IgD-negative memory B cell (primary cell): ENCODE measurements around the gene TLX3. TPM values are rescaled to one million over a fixed set of nuclear protein-coding genes. Genes with fewer than 3 reads are reported as not detected.
A peak's percentile ranks its signal among the peaks of the same experiment; 100 is the strongest.
"Not testable (repeated sequence)": the region's sequence is repeated elsewhere in the genome, so short reads cannot be mapped to it uniquely, and the experiment has no call there.

Experiments
- H3K27ac Mint-ChIP-seq, 3 donors: one replicate each; pipeline ENCODE4 v1.8.0; 2020 to 2022; ENCODE audit warnings: mild to moderate bottlenecking in 3 of 3, mixed read lengths in 3 of 3, moderate library complexity in 1 of 3
- H3K27me3 Mint-ChIP-seq: one replicate; pipeline ENCODE4 v1.8.0; 2021; ENCODE audit warnings: mixed read lengths
- H3K36me3 Mint-ChIP-seq: one replicate; pipeline ENCODE4 v1.8.0; 2020; ENCODE audit warnings: mild to moderate bottlenecking, mixed read lengths
- H3K4me1 Mint-ChIP-seq, 3 donors: one replicate each; pipeline ENCODE4 v1.8.0; 2020 to 2022; ENCODE audit warnings: mixed read lengths in 3 of 3, mild to moderate bottlenecking in 1 of 3
- H3K4me3 Mint-ChIP-seq, 4 donors: one replicate each; pipeline ENCODE4 v1.8.0; 2020 to 2022; ENCODE audit warnings: mild to moderate bottlenecking in 4 of 4, mixed read lengths in 4 of 4, moderate library complexity in 3 of 4
- H3K9me3 Mint-ChIP-seq, 3 donors: one replicate each; pipeline ENCODE4 v1.8.0; 2020 to 2021; ENCODE audit warnings: mixed read lengths in 3 of 3, mild to moderate bottlenecking in 1 of 3
- polyA plus RNA-seq: library from polyadenylated mRNA; unstranded; fragments of 300-500 nt; fragmentation: Illumina TruSeq; gene quantifications from one replicate; pipeline ENCODE4 v1.2.3, GENCODE V29; 2021

Gene TLX3
- polyA plus RNA-seq, 1 donor from 2014 or later: not detected

DNA sequence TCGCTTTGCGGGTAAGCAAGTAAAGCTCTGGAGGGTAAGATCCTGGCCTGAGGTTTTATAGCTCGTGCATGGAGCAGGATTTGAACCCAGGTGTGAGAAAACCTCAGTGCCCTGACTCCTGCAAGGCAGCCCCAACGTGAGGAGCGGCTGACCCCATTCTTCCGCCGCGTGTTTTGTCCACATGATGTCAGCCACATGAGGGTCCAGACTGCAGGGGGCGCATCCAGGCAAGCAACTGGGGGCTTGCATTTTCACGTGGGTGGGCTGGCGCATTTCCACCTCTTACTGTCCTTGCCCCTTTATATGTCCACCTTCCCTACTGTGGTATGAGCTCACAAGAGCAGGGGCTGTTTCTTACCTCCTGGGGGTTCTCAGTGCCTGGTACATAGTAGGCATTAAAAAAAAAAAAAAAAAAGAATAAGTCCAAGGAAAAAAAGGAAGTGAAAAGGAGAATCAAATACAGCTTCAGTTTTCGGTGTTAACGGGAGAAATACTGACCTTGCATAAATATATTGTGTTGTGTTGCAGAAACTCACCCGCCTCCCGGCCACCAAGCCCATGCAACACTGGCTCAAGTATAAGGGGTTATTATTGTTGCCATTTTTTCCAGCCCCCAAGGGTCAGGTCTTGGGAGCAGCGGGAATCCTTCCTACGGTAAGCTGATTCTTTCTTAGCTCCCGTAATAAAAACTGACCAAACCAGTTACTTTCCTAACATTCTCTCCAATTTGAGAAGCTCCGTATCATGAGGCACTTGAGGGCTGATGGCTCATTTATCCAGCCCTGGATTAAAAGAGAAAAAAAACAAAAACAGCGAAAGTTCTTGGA lies 15.0 kb downstream of the TLX3 start:
- H3K4me1 Mint-ChIP-seq: peaks cover 0 to 1% (median 0%) of the 10 kb centered on the region in 3 donors
- H3K4me3 Mint-ChIP-seq: no peak overlapping the region
- peaks cover 0 to 3% (median 0%) of the 10 kb centered on the region in 3 donors for H3K9me3 Mint-ChIP-seq
- H3K36me3 Mint-ChIP-seq: no peaks in the 10 kb centered on the region
- peaks cover 44% of the 10 kb centered on the region for H3K27me3 Mint-ChIP-seq
- H3K27ac Mint-ChIP-seq: no peak overlapping the region

DNA sequence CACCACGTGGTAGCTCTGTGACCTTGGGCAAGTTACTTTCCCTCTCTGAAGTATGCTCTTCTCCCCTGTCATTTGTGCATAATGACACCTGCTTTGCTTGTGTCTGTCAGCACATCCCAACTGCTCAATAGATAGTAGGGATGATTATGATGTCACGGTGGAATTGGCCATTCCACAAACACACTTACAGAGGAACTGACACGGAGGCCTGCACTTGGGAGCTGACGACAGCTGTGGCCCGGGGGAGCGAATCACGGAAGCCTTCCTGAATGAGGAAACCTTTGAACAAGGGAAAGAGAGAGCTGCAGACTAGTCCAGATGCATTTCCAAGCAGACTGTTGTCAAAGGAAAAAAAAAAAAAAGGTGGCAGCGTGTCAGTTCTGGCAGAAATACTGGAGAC lies 21.0 kb downstream of the TLX3 start:
- Mint-ChIP-seq H3K27me3 (peaks cover 21% of the 10 kb centered on the region), H3K36me3 (no peaks in the 10 kb centered on the region), H3K4me3 (no peak overlapping the region), H3K4me1 (no peaks in the 10 kb centered on the region), H3K27ac (no peak overlapping the region), H3K9me3 (peaks cover 0 to under 1% (median 0%) of the 10 kb centered on the region in 3 donors)

DNA sequence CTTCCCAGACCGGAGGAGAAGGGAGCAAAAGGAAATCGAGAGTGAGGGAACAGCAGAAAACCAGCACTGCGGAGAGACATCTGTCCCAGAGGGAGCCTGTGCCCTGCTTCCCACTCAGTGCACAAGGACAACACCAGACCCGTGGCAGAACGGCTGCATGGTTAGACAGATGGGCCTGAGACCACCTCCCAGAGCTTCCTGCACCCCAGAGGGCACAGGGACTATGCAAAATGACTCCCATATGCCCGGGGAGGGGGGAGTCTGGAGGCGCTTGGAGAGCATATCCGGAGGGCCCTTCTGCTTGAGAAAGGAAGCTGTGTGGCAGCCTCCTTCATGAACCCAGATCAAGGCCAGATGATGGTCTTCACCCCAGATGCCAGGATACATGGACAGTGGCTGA lies 26.6 kb downstream of the TLX3 start:
- Mint-ChIP-seq H3K27ac (no peak overlapping the region), H3K9me3 (peaks cover 0 to 2% (median 0%) of the 10 kb centered on the region in 3 donors), H3K36me3 (no peaks in the 10 kb centered on the region), H3K4me1 (peaks cover 0 to 1% (median 0%) of the 10 kb centered on the region in 3 donors), H3K27me3 (peaks cover 36% of the 10 kb centered on the region), H3K4me3 (peak overlapping the region in 1 of 4 donors; percentile 69)

DNA sequence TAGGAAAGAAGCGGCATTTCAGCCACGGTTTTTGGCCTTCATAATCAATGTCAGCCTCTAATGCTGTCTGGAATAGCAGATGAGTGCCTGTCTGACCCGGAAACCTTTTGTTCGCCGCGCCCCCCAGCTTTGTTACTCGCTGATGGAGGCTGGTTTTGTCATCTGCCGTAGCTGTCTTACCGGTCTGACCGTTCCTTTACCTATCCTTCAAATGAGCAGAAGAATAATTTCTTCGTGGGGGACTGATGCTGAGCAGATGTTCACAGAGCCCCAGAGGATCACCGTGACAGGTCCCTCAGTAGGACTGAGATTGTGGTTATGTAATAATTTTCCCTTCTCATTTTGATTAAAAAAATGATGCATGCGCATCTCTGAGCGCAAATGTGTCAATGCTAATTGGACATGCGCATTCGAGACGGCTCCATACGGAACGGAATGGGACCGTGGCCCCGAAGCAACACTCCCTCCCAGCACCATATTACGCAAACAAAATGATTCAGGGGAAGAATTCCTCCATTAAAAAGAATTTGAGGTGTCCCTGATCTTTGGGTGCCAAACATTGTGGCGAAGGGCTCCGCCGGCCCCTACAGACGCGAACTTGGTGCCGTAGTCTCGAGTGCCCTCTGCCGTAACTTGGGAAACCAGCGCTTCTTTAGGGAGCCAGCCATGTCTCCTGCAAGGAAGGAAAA lies 27.6 kb downstream of the TLX3 start:
- Mint-ChIP-seq H3K4me1 (peaks cover 0 to 1% (median 0%) of the 10 kb centered on the region in 3 donors), H3K27ac (no peak overlapping the region), H3K4me3 (peak overlapping the region in 2 of 4 donors; percentile 30 to 49), H3K36me3 (no peaks in the 10 kb centered on the region), H3K9me3 (peaks cover 0 to 2% (median 0%) of the 10 kb centered on the region in 3 donors), H3K27me3 (peaks cover 36% of the 10 kb centered on the region)

DNA sequence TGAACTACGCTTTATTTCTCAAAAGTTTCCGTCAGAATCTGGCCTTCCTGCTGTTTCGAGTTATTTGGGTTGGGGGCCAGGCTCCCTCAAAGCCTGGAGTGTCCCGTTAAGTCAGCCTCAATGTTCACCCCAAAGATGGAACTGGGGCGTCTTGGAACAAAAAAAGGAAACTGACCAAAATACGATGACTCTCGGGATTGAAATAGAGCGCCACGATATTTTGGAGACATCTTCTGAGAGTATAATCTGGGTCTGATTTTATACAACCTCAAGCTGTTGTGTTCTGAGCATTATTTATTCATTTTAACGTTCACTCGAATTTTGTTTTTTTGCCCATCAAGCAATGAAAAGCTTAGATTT lies 28.1 kb downstream of the TLX3 start:
- H3K27ac Mint-ChIP-seq: no peak overlapping the region
- peaks cover 34% of the 10 kb centered on the region for H3K27me3 Mint-ChIP-seq
- no peaks in the 10 kb centered on the region for H3K36me3 Mint-ChIP-seq
- H3K4me3 Mint-ChIP-seq: peak overlapping the region in 1 of 4 donors; percentile 49
- H3K4me1 Mint-ChIP-seq: peaks cover 0 to 1% (median 0%) of the 10 kb centered on the region in 3 donors
- H3K9me3 Mint-ChIP-seq: peaks cover 0 to 2% (median 0%) of the 10 kb centered on the region in 3 donors

DNA sequence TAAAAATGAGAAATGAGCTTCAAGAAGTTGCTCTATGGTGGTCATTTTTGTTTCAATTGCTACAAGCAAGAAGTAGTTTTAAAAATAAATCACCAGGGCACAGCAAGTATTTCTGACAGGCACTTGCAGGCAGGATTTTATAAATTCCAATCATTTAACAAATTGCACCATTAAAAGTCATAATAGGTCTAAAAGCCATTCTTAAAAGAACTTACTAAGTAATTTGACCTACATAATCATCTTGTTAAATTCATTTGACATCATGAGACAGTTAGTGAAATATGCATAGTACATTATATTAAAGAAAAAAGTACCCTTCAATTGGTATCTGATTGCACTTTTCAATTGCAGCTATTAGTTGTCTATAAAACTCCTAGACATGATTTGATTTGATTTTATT lies 31.0 kb downstream of the TLX3 start:
- Mint-ChIP-seq H3K36me3 (no peaks in the 10 kb centered on the region), H3K9me3 (peaks cover 0 to 2% (median 0%) of the 10 kb centered on the region in 3 donors), H3K4me1 (peaks cover 0 to 1% (median 0%) of the 10 kb centered on the region in 3 donors), H3K27ac (no peak overlapping the region), H3K4me3 (no peak overlapping the region), H3K27me3 (peaks cover 22% of the 10 kb centered on the region)

DNA sequence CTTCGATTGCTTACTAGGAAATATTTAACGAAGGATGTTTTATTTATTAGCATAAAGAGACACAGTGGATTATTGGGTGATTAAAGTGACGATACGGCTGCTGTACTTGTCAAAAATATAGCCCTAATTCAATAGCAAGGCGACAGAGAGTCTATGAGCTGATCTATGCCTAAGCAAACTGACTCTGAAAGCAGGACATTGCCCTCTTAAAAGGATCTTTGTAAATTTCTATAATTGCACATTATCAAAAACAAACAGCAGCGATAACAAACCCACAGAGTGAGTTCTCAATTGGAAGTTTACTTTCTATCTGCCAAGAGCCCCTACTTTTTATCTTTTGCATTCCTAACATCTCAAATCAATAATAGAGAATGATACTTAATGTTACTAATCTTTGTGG lies 31.4 kb downstream of the TLX3 start:
- Mint-ChIP-seq H3K27me3 (peaks cover 20% of the 10 kb centered on the region), H3K36me3 (no peaks in the 10 kb centered on the region), H3K4me1 (peaks cover 0 to 1% (median 0%) of the 10 kb centered on the region in 3 donors), H3K4me3 (no peak overlapping the region), H3K9me3 (peaks cover 0 to 2% (median 0%) of the 10 kb centered on the region in 3 donors), H3K27ac (no peak overlapping the region)

DNA sequence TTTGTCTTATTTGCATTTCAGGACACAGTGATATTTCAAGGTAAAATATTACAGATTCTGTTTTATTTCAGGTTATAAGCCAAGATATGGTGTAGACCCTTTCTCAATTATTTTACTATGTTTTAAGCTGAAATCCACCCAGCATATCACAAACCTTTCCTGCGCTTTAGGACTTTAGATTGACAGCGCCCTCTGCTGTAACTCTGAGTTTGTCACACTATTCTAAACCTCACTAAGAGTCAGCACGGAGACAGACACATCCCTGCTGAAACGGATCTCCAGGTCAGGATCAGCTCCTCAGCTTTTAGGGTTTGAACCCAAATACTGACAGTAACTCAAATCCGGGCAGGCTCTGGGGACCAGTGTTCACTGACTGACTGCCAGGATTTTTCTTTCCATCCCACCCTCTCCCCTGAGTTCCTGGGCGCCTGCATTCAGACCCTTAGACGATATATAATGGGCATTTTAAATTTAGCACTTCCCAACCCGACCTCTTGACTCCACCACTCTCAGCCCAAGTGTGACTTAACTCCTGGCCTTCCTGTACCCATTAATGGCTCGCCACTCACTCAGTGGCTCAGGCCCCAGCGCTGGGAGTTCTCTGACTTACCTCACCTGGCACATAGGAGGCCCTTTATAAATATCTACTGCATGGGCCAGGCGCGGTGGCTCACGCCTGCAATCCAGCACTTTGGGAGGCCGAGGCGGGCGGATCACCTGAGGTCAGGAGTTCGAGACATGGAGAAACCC lies 33.5 kb downstream of the TLX3 start:
- Mint-ChIP-seq H3K36me3 (no peaks in the 10 kb centered on the region), H3K9me3 (peaks cover 0 to 2% (median 0%) of the 10 kb centered on the region in 3 donors), H3K4me1 (no peaks in the 10 kb centered on the region), H3K27ac (no peak overlapping the region), H3K4me3 (no peak overlapping the region), H3K27me3 (peaks cover 5% of the 10 kb centered on the region)

DNA sequence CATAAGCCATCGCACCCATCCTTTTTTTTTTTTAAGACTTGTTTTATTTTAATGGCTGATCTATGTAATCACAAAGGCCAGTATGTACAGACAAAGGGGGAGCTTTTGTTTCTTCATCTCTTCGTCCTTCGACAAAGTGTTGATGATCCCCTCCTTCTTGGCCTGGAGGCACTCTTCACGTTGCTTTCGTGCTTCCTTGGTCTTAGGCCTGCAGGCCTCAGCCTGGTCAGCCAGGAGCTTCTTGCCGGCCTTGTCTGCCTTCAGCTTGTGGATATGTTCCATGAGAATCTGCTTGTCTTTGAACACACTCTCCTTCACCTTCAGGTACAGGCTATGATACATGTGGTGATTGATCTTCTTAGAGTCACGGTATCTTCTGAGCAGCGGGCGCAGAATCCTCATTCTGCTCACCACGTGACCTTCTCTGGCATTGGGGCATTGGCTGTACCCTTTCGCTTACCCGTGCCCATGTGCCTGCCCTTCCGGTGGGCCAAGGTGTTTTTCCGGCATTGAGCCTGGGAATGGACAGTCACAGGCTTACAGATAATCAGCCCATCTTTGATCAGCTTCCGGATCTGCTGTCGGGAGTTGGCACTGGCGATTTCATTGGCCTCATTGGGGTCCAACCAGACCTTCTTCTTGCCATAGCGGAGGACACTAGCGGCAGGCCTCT lies 36.0 kb downstream of the TLX3 start:
- no peaks in the 10 kb centered on the region for H3K9me3 Mint-ChIP-seq
- peak overlapping the region in 1 of 4 donors; percentile 5 for H3K4me3 Mint-ChIP-seq
- no peaks in the 10 kb centered on the region for H3K4me1 Mint-ChIP-seq
- H3K36me3 Mint-ChIP-seq: no peaks in the 10 kb centered on the region
- H3K27me3 Mint-ChIP-seq: no peaks in the 10 kb centered on the region
- H3K27ac Mint-ChIP-seq: no peak overlapping the region

DNA sequence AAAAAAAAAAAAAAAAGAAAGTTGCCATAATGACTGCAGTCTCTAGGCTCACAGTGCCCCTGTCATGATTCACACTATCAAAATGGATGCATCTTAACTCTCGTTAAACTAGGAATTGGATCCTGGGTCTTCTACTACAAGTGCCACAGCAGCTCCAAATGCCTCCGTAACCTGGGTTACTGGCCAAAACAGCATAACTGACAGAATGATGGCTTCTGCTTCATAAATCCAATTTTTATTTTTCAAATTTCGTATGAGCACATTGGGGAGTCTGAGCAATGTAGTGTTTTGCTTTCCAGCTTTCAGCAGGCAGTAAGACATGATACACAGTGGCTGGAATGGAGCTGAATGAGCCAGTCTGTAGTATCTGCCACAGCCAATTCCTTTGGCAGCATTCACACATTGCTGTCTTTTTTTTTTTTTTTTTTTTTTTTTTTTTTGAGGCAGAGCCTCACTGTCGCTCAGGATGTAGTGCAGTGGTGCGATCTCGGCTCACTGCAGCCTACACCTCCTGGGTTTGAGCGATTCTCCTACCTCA lies 42.6 kb downstream of the TLX3 start:
- H3K4me3 Mint-ChIP-seq: no peak overlapping the region
- H3K4me1 Mint-ChIP-seq: peaks cover 0 to 4% (median 1%) of the 10 kb centered on the region in 3 donors
- H3K27me3 Mint-ChIP-seq: peaks cover 2% of the 10 kb centered on the region
- H3K9me3 Mint-ChIP-seq: no peaks in the 10 kb centered on the region
- no peak overlapping the region for H3K27ac Mint-ChIP-seq
- peaks cover 2% of the 10 kb centered on the region for H3K36me3 Mint-ChIP-seq

DNA sequence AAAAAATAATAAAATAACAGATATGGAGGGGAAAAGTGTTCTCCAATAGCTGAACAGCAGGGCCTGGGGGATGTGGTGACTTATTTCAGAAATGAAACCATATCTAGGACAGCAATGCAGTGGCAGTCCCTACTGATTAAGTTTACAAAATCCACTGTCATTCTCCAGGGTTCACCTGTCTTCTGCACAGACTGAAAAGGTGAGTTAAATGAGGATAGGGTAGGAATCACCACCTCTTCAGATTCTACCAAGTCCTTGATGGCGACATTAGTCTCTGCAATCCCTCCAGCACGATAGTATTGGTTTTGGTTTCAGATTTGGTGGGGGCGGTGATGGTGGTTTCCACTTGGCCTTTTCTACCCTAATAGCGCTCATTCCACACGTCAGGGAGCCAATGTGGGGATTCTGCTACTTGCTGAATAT lies 46.3 kb downstream of the TLX3 start:
- Mint-ChIP-seq H3K36me3 (peaks cover 2% of the 10 kb centered on the region), H3K27me3 (peaks cover 2% of the 10 kb centered on the region), H3K4me1 (peaks cover 0 to 4% (median 1%) of the 10 kb centered on the region in 3 donors), H3K9me3 (peaks cover 0 to 1% (median 0%) of the 10 kb centered on the region in 3 donors), H3K27ac (no peak overlapping the region), H3K4me3 (peak overlapping the region in 3 of 4 donors; percentile 74 to 91 (median 91))

DNA sequence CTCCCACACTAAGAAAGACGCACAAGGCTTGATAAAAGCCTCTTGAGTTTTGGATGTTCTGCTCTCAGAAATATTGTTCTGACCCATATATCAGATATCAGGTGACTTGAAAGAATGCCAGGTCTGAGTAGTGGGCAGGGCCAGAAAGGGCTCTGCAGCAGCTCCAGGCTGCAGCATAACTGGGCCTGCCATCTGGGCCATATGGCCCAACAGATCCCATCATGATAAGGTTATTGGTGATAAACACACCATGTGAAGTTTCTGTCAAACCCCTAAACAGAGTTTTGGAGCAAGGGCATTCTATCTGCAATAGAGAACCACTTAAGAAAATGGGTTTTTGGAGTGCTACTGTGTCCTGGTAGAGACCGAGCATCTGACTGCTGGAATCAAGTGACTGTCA lies 48.8 kb downstream of the TLX3 start:
- no peak overlapping the region for H3K27ac Mint-ChIP-seq
- peaks cover 0 to 2% (median 1%) of the 10 kb centered on the region in 3 donors for H3K4me1 Mint-ChIP-seq
- no peaks in the 10 kb centered on the region for H3K27me3 Mint-ChIP-seq
- peaks cover 0 to 1% (median 0%) of the 10 kb centered on the region in 3 donors for H3K9me3 Mint-ChIP-seq
- H3K36me3 Mint-ChIP-seq: peaks cover 2% of the 10 kb centered on the region
- no peak overlapping the region for H3K4me3 Mint-ChIP-seq

DNA sequence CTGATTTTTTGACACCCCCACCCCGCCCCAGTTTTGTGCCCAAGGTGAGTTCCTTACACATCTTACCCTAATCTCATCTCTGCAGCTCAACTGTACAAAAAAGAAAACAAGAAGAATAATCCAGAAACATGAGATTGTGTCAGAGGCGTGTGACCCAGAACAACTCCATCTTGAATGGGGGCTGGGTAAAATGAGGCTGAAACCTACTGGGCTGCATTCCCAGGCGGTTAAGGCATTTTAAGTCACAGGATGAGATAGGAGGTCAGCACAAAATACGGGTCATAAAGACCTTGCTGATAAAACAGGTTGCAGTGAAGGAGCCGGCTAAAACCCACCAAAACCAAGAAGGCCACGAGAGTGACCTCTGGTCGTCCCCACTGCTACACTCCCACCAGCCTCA lies 52.1 kb downstream of the TLX3 start:
- H3K4me3 Mint-ChIP-seq, H3K4me1 Mint-ChIP-seq, H3K36me3 Mint-ChIP-seq, H3K27me3 Mint-ChIP-seq, H3K9me3 Mint-ChIP-seq, H3K27ac Mint-ChIP-seq: not testable (repeated sequence)
